Mucosa of stomach (tissue), 1 donor: Measurements from ENCODE around the gene SFT2D2.

ENCODE experiments used
- H3K27me3 ChIP-seq: one replicate; pipeline ENCODE4 v1.7.0; 2013; ENCODE audit warnings: mild to moderate bottlenecking, low read length; ENCODE audit not compliant: control insufficient read depth, insufficient read depth
- H3K36me3 ChIP-seq: one replicate; pipeline ENCODE4 v1.7.0; 2013; ENCODE audit warnings: low read length; ENCODE audit not compliant: control insufficient read depth, insufficient read depth
- H3K4me1 ChIP-seq: one replicate; pipeline ENCODE4 v1.7.0; 2013; ENCODE audit warnings: mild to moderate bottlenecking, low read length; ENCODE audit not compliant: control insufficient read depth, insufficient read depth
- H3K4me3 ChIP-seq: one replicate; pipeline ENCODE4 v1.7.0; 2013; ENCODE audit warnings: low read length
- H3K9ac ChIP-seq: one replicate; pipeline ENCODE4 v1.7.0; 2013; ENCODE audit warnings: mild to moderate bottlenecking, low read length, moderate library complexity
- H3K9me3 ChIP-seq: one replicate; pipeline ENCODE4 v1.7.0; 2013; ENCODE audit warnings: mild to moderate bottlenecking, low read length, moderate library complexity; ENCODE audit not compliant: control insufficient read depth
- donor health status: Pancreatic carcinoma.

The SFT2D2 gene

DNA sequence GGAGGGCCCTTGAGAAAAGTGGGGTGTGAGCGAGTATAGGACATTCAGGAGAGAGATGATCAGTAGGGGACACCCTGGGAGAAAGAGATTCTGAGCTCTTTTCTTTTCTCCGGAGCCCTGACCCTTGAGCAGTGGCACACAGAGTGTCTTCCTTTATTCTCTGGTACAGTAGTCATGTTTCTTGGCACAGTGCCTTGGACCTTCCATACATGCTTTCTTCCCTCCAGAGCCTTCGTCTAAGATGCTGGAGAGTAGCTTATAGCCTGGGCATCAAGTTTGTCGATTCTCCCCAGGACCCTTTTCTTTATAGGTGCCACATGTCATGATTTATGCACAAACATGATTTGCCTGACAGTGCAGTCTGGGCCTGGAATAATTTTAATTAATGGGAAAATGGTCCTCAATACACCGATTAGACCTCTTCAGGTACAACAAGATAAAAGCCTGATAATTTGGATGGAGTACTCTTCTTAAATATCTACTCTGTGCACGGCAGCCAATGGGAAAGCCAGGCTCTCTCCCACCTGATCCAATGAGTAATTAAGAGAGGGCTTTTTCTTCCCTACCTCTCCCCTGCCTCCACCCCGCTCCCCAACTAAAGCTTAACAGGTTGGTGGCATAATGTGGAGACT lies 54.6 kb downstream of the SFT2D2 start, which contains the start of gene TBX19:
TSS of gene TBX19 (plus strand) at position 582 of the 632 bp plus-strand sequence. CDS start 214 bp downstream, outside the sequence.
- H3K27me3 ChIP-seq: no peaks in the 10 kb centered on the region

DNA sequence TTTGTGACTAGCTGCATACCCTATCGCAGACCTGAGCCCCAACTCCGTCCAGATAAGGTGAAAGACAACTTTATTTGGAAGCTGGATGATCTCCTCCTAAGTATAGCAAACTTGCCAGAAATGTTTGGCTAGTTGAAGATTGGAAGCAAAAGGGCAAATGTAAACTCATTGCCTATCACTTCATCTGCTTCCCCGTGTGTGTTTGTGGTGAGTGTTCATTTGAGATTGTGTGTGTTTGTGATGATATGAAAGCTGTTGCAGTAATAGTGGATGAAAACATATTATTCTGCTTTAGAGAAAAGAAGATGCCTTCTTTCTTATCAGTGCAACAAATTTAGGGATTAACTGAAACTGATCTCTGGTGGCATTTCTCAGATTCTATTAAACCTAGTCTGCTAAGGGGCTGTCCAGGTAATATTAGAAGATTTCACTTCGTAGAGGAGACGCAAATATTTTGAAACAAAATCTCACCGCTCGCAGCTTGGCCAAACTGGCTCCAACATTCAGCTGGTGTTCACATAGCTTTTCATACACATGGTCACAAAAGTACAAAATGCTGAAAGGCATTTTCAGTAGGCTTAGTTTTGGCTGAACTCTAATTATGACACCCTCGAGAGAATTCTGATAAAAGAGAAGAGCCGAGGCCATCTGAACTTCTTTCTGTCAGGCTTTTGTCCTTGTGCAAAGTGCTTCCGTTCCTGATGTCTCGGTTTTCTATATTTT lies 56.0 kb downstream of the SFT2D2 start:
- Histone ChIP-seq H3K4me3 (no peak overlapping the region), H3K9ac (no peak overlapping the region), H3K4me1 (peaks cover 10% of the 10 kb centered on the region), H3K36me3 (no peaks in the 10 kb centered on the region), H3K27me3 (no peaks in the 10 kb centered on the region), H3K9me3 (no peaks in the 10 kb centered on the region)

More for the DNA sequence above, 54.6 kb downstream of the SFT2D2 start, which contains the start of gene TBX19:
- Histone ChIP-seq H3K9ac (no peak within 1 kb of the TSS), H3K4me1 (peaks cover 6% of the 10 kb centered on the region), H3K4me3 (no peak within 1 kb of the TSS), H3K36me3 (no peaks in the 10 kb centered on the region), H3K9me3 (no peaks in the 10 kb centered on the region)

- Histone ChIP-seq H3K36me3 (no peaks in the 10 kb centered on the region), H3K4me1 (peaks cover 10% of the 10 kb centered on the region), H3K4me3 (no peak overlapping the region), H3K27me3 (no peaks in the 10 kb centered on the region), H3K9ac (no peak overlapping the region), H3K9me3 (no peaks in the 10 kb centered on the region)
These were observed 59.7 kb downstream of the SFT2D2 start for GRCh38 chr1:168285521-168285790.

GRCh38 chr1:168285971-168286927 lies 60.4 kb downstream of the SFT2D2 start:
- no peaks in the 10 kb centered on the region for H3K36me3 ChIP-seq
- H3K4me1 ChIP-seq: peaks cover 10% of the 10 kb centered on the region
- H3K9me3 ChIP-seq: no peaks in the 10 kb centered on the region
- no peaks in the 10 kb centered on the region for H3K27me3 ChIP-seq
- no peak overlapping the region for H3K4me3 ChIP-seq
- H3K9ac ChIP-seq: no peak overlapping the region

DNA sequence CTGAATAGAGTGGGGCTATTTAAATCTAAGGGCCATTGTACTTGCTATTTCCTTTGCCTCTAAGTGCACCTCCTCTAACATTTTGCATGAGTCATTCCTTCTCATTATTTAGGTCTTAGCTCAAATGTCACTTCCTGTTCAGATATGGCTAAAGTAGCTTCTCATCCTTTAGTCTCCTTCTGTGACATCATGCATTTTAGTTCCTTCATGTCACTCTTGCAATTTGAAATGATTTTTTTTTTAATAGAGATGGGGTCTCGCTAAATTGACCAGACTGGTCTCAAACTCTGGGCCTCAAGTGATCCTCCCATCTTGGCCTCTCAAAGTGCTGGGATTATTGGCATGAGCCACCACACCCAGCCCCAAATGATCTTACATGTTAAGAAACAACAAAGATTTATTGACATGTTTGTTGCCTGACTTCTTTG lies 61.4 kb downstream of the SFT2D2 start:
- H3K4me1 ChIP-seq: peaks cover 10% of the 10 kb centered on the region
- no peaks in the 10 kb centered on the region for H3K9me3 ChIP-seq
- H3K4me3 ChIP-seq: no peak overlapping the region
- H3K27me3 ChIP-seq: no peaks in the 10 kb centered on the region
- H3K9ac ChIP-seq: no peak overlapping the region
- H3K36me3 ChIP-seq: no peaks in the 10 kb centered on the region

GRCh38 chr1:168288311-168289052 lies 62.7 kb downstream of the SFT2D2 start:
- Histone ChIP-seq H3K36me3 (no peaks in the 10 kb centered on the region), H3K27me3 (no peaks in the 10 kb centered on the region), H3K9ac (no peak overlapping the region), H3K9me3 (no peaks in the 10 kb centered on the region), H3K4me3 (no peak overlapping the region), H3K4me1 (peaks cover 10% of the 10 kb centered on the region)

- Histone ChIP-seq H3K36me3 (no peaks in the 10 kb centered on the region), H3K9me3 (no peaks in the 10 kb centered on the region), H3K9ac (no peak overlapping the region), H3K27me3 (no peaks in the 10 kb centered on the region), H3K4me3 (no peak overlapping the region), H3K4me1 (no peaks in the 10 kb centered on the region)
These were observed 65.5 kb downstream of the SFT2D2 start for GRCh38 chr1:168291222-168291837.

DNA sequence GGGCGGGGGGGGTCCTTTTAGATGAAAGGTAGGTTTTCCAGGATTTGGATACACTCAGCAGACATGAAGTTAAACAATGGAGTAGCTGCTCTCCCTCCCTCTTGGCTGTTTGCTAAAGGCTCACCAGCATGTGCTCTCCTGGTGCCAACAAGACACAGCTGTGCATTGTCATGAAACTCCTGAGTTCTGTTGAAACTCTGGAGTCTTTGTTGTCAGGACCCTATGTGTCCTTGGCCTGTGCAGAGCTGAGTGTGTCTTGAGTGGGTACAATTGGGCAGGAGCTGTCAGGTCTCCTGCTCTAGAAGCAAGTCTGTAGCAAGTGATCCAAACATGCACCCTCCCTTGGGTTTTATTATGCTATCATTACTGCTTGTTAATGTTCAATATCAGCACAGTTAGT lies 67.6 kb downstream of the SFT2D2 start:
- Histone ChIP-seq H3K9ac (no peak overlapping the region), H3K36me3 (no peaks in the 10 kb centered on the region), H3K9me3 (no peaks in the 10 kb centered on the region), H3K4me3 (no peak overlapping the region), H3K27me3 (no peaks in the 10 kb centered on the region), H3K4me1 (no peaks in the 10 kb centered on the region)

DNA sequence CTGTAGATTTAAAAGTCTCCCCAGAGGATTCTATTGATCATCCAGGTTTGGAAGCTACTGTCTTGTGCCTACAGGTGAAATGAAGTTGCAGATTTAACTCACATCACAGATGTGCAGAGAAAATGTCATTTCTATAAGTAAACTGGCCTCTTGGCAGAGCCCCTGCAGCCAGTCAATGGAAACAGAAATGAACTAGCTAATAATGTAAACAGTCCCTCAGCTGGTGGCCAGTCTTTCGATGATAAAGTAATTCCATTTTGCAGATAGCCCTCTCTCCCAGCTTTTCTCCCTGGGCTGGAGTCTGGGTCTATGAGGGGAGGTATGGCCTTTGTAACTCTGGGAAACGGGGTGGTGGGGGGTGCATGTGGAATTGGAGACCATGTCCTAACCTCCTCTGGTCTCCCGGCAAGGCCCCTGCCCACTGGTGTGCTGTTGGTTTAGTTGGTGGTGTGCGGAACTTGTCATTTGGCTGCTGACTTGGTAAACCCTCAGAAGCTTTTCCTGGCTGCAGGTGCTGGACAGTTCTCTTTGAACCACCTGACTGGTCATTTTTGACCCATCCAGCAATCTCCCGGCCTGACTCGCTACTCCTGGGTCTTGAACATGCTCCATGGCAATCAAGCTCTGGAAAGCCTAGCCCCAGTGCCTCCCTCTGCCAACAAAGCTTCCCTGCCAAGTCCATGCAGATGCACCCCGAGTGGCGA lies 69.8 kb downstream of the SFT2D2 start:
- H3K4me1 ChIP-seq: no peaks in the 10 kb centered on the region
- no peak overlapping the region for H3K4me3 ChIP-seq
- no peaks in the 10 kb centered on the region for H3K9me3 ChIP-seq
- no peaks in the 10 kb centered on the region for H3K27me3 ChIP-seq
- no peak overlapping the region for H3K9ac ChIP-seq
- no peaks in the 10 kb centered on the region for H3K36me3 ChIP-seq

DNA sequence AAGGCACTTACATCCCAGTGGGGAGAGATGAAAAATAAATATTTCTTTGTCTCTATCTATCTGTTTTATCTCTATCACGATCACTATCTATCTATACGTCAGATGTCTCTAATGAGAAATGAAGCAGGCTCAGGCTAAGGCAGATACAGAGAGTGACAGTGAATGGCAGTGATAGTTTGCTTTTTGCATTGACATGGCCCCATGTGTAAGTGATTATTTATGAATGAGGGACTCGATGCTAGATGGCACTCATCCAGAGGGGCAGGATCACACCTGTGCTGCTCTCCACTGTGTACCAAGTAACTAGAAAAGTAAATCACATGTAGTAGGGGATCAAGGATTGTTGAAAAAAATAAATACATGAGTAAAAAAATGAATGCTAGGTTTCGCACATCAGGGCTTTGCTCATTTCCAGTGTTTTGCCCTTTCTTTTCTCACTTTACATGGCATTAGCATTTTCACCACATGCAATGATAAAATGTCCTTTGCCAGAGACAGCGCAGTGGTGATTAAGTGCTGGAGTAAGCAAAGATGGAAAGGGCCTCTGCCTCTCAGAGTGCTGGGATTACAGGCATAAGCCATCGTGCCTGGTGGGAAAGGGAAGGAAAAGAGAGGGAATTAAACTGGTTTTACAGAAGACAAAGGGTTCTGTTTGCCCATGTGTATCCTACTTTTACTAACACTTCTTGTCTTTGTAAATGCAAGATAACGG lies 71.4 kb downstream of the SFT2D2 start:
- no peaks in the 10 kb centered on the region for H3K36me3 ChIP-seq
- H3K9ac ChIP-seq: no peak overlapping the region
- H3K27me3 ChIP-seq: no peaks in the 10 kb centered on the region
- H3K9me3 ChIP-seq: no peaks in the 10 kb centered on the region
- no peak overlapping the region for H3K4me3 ChIP-seq
- H3K4me1 ChIP-seq: no peaks in the 10 kb centered on the region
